ENCODE data around the gene PINK1. TPM values are rescaled to one million over a fixed set of nuclear protein-coding genes. Genes with fewer than 3 reads are reported as not detected.

The PINK1 gene
- total RNA-seq, 1 donor from 2014 or later: 37.0 TPM

DNA sequence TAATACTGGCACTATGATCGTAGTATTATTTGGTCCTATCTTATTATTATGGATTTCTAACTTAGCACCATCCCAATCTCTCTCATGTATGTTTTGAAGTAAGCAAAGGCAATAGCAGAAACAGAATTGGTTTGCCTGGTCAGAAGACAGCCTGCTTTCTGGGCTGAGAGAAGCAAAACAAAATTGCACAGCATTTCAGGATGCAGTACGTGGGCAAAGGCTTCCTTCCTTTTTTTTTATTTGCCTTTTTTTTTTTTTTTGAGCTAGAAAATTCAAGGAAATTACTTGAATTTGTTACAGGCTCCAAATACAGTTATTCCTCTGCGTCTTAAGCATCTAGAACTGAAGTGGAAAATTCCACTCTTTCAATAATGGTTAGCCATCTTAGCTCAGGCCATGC, 35.6 kb upstream of the PINK1 start:
- no peak overlapping the region for H3K4me3 Mint-ChIP-seq
- H3K27me3 Mint-ChIP-seq: peaks cover 9% of the 10 kb centered on the region
- H3K9me3 Mint-ChIP-seq: no peaks in the 10 kb centered on the region
- H3K27ac Mint-ChIP-seq: no peak overlapping the region
- TF ChIP-seq, protein P1, sequence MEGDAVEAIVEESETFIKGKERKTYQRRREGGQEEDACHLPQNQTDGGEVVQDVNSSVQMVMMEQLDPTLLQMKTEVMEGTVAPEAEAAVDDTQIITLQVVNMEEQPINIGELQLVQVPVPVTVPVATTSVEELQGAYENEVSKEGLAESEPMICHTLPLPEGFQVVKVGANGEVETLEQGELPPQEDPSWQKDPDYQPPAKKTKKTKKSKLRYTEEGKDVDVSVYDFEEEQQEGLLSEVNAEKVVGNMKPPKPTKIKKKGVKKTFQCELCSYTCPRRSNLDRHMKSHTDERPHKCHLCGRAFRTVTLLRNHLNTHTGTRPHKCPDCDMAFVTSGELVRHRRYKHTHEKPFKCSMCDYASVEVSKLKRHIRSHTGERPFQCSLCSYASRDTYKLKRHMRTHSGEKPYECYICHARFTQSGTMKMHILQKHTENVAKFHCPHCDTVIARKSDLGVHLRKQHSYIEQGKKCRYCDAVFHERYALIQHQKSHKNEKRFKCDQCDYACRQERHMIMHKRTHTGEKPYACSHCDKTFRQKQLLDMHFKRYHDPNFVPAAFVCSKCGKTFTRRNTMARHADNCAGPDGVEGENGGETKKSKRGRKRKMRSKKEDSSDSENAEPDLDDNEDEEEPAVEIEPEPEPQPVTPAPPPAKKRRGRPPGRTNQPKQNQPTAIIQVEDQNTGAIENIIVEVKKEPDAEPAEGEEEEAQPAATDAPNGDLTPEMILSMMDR (conservative IDR thresholded peaks at IDR 0.05): no peak
- peaks cover 4% of the 10 kb centered on the region for H3K4me1 Mint-ChIP-seq (ENCODE audit: unreplicated experiment)
- DNase-seq (ENCODE audit: extremely low spot score, unreplicated experiment): no peak
- no peaks in the 10 kb centered on the region for H3K36me3 Mint-ChIP-seq

- no peak for DNase-seq (ENCODE audit: extremely low spot score, unreplicated experiment)
- no peaks in the 10 kb centered on the region for H3K4me1 Mint-ChIP-seq (ENCODE audit: unreplicated experiment)
- TF ChIP-seq, protein P1 (conservative IDR thresholded peaks at IDR 0.05): no peak
- H3K9me3 Mint-ChIP-seq: peaks cover 7% of the 10 kb centered on the region
- no peak overlapping the region for H3K27ac Mint-ChIP-seq
- peaks cover 12% of the 10 kb centered on the region for H3K27me3 Mint-ChIP-seq
- H3K36me3 Mint-ChIP-seq: no peaks in the 10 kb centered on the region
- no peak overlapping the region for H3K4me3 Mint-ChIP-seq
Observed at GRCh38 chr1:20600156-20600555, 33.1 kb upstream of the PINK1 start.

DNA sequence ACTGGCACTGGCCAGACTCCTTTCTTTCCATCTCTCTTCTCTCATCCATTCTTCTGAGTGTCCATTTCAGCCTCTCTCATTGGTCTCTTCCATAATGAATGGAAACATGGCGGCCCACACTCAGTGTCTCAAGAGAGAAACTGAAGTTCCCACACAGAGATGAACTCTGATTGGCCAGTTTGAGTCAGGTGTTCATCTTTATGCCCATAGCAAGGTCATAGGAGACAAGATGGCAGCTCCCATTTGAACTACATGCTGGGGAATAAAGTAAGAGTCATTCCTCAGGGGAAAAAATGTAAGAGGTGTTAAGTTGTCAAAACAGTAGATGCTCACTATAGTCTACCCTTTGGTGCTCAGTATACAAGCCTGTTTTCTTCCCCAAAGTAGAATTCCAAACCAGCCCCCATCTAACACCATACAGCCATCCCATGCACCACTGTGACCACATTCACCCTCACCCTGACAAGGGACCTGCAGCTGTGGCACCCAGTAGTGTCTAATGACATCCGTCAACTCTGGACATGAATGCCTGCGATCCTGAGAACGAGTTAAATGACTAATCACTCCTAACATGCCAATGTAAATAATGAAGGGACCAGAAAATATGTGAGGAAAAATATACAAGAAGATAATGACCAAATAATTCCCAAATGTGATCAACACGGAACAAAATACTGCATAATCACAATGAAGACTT, 32.0 kb upstream of the PINK1 start:
- Mint-ChIP-seq H3K4me3 (no peak overlapping the region), H3K27me3 (peaks cover 9% of the 10 kb centered on the region), H3K4me1 (ENCODE audit: unreplicated experiment) (no peaks in the 10 kb centered on the region), H3K9me3 (peaks cover 7% of the 10 kb centered on the region), H3K27ac (no peak overlapping the region), H3K36me3 (no peaks in the 10 kb centered on the region)
- no peak for DNase-seq (ENCODE audit: extremely low spot score, unreplicated experiment)
- TF ChIP-seq, protein P1 (conservative IDR thresholded peaks at IDR 0.05): no peak

- Mint-ChIP-seq H3K4me1 (ENCODE audit: unreplicated experiment) (no peaks in the 10 kb centered on the region), H3K36me3 (no peaks in the 10 kb centered on the region)
Observed at GRCh38 chr1:20602851-20603450, 30.3 kb upstream of the PINK1 start.

GRCh38 chr1:20603504-20604464, 29.5 kb upstream of the PINK1 start:
- Mint-ChIP-seq H3K9me3 (peaks cover 7% of the 10 kb centered on the region), H3K27me3 (peaks cover 17% of the 10 kb centered on the region), H3K4me3 (no peak overlapping the region), H3K27ac (no peak overlapping the region), H3K36me3 (no peaks in the 10 kb centered on the region), H3K4me1 (ENCODE audit: unreplicated experiment) (no peaks in the 10 kb centered on the region)
- TF ChIP-seq, protein P1 (conservative IDR thresholded peaks at IDR 0.05): no peak
- DNase-seq (ENCODE audit: extremely low spot score, unreplicated experiment): no peak

More at GRCh38 chr1:20602851-20603450, 30.3 kb upstream of the PINK1 start:
- H3K4me3 Mint-ChIP-seq: no peak overlapping the region
- TF ChIP-seq, protein P1 (conservative IDR thresholded peaks at IDR 0.05): no peak
- H3K9me3 Mint-ChIP-seq: peaks cover 7% of the 10 kb centered on the region
- DNase-seq (ENCODE audit: extremely low spot score, unreplicated experiment): no peak
- H3K27ac Mint-ChIP-seq: no peak overlapping the region
- H3K27me3 Mint-ChIP-seq: peaks cover 16% of the 10 kb centered on the region
